ENCODE results near the gene TMEM221. TPM values are rescaled to one million over a fixed set of nuclear protein-coding genes. Genes with fewer than 3 reads are reported as not detected.

The TMEM221 gene
- total and polyA plus RNA-seq, 9 of the 15 experiments (the other 6 are each of a cell fraction or from before 2014, with no cell fraction given) = 0.06 to 0.35 TPM; not detected in 7

- BruUV-seq (replicated peaks) = no TSS peak
- TF ChIP-seq, protein P1, sequence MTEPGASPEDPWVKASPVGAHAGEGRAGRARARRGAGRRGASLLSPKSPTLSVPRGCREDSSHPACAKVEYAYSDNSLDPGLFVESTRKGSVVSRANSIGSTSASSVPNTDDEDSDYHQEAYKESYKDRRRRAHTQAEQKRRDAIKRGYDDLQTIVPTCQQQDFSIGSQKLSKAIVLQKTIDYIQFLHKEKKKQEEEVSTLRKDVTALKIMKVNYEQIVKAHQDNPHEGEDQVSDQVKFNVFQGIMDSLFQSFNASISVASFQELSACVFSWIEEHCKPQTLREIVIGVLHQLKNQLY (CRISPR knock-in tag; conservative IDR thresholded peaks at IDR 0.05) = no peak
- TF ChIP-seq NR2C1 (IDR thresholded peaks at IDR 0.05) (no peak), NR2C1 (tag; IDR thresholded peaks at IDR 0.05) (no peak), ZNF217 (CRISPR knock-in tag; IDR thresholded peaks at IDR 0.05) (no peak), POLR2A (conservative IDR thresholded peaks at IDR 0.05) (no peak), STAT5A (IDR thresholded peaks at IDR 0.05; ENCODE audit: borderline replicate concordance, low read length) (no peak), NR3C1 (CRISPR knock-in tag; IDR thresholded peaks at IDR 0.05) (no peak), POLR2AphosphoS2 (IDR thresholded peaks at IDR 0.05; ENCODE audit: low read length) (no peak), EGR1 (conservative IDR thresholded peaks at IDR 0.05) (0 out of 2 replicates have a peak, but pooled peaks have one; percentile 27), ZNF764 (CRISPR knock-in tag; IDR thresholded peaks at IDR 0.05; ENCODE audit: low read depth) (no peak), TCFL5 (CRISPR knock-in tag; conservative IDR thresholded peaks at IDR 0.05) (no peak), NRF1 (conservative IDR thresholded peaks at IDR 0.05 in 1 of 2, IDR thresholded peaks at IDR 0.05 in 1 of 2) (no peak), SETDB1 (IDR thresholded peaks at IDR 0.05; ENCODE audit: low read length) (no peak), ZNF143 (CRISPR knock-in tag; IDR thresholded peaks at IDR 0.05) (no peak), CSDE1 (IDR thresholded peaks at IDR 0.05) (no peak), ZNF263 (CRISPR knock-in tag; IDR thresholded peaks at IDR 0.05; ENCODE audit: borderline replicate concordance) (peak; percentile 42; the same call in 1 of the 2 replicates)
- TF ChIP-seq, protein P2, sequence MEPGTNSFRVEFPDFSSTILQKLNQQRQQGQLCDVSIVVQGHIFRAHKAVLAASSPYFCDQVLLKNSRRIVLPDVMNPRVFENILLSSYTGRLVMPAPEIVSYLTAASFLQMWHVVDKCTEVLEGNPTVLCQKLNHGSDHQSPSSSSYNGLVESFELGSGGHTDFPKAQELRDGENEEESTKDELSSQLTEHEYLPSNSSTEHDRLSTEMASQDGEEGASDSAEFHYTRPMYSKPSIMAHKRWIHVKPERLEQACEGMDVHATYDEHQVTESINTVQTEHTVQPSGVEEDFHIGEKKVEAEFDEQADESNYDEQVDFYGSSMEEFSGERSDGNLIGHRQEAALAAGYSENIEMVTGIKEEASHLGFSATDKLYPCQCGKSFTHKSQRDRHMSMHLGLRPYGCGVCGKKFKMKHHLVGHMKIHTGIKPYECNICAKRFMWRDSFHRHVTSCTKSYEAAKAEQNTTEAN (CRISPR knock-in tag; IDR thresholded peaks at IDR 0.05) = no peak
- TF ChIP-seq, protein P3, sequence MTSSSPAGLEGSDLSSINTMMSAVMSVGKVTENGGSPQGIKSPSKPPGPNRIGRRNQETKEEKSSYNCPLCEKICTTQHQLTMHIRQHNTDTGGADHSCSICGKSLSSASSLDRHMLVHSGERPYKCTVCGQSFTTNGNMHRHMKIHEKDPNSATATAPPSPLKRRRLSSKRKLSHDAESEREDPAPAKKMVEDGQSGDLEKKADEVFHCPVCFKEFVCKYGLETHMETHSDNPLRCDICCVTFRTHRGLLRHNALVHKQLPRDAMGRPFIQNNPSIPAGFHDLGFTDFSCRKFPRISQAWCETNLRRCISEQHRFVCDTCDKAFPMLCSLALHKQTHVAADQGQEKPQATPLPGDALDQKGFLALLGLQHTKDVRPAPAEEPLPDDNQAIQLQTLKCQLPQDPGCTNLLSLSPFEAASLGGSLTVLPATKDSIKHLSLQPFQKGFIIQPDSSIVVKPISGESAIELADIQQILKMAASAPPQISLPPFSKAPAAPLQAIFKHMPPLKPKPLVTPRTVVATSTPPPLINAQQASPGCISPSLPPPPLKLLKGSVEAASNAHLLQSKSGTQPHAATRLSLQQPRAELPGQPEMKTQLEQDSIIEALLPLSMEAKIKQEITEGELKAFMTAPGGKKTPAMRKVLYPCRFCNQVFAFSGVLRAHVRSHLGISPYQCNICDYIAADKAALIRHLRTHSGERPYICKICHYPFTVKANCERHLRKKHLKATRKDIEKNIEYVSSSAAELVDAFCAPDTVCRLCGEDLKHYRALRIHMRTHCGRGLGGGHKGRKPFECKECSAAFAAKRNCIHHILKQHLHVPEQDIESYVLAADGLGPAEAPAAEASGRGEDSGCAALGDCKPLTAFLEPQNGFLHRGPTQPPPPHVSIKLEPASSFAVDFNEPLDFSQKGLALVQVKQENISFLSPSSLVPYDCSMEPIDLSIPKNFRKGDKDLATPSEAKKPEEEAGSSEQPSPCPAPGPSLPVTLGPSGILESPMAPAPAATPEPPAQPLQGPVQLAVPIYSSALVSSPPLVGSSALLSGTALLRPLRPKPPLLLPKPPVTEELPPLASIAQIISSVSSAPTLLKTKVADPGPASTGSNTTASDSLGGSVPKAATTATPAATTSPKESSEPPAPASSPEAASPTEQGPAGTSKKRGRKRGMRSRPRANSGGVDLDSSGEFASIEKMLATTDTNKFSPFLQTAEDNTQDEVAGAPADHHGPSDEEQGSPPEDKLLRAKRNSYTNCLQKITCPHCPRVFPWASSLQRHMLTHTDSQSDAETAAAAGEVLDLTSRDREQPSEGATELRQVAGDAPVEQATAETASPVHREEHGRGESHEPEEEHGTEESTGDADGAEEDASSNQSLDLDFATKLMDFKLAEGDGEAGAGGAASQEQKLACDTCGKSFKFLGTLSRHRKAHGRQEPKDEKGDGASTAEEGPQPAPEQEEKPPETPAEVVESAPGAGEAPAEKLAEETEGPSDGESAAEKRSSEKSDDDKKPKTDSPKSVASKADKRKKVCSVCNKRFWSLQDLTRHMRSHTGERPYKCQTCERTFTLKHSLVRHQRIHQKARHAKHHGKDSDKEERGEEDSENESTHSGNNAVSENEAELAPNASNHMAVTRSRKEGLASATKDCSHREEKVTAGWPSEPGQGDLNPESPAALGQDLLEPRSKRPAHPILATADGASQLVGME (CRISPR knock-in tag; IDR thresholded peaks at IDR 0.05) = no peak
Measured at GRCh38 chr19:17404015-17404414, 44.5 kb downstream of the TMEM221 start.

More at GRCh38 chr19:17404015-17404414, 44.5 kb downstream of the TMEM221 start:
- no peaks in the 10 kb centered on the region for H3K9me3 ChIP-seq (replicated peaks; ENCODE audit: control insufficient read depth, insufficient read depth, low read depth, low read length)
- 0 out of 2 replicates have a peak, but pooled peaks cover 3% of the 10 kb centered on the region for H4K20me1 ChIP-seq (replicated peaks; ENCODE audit: control insufficient read depth, insufficient read depth, low read length)
- in situ Hi-C loops (cut with MboI) (no loop called here), intact Hi-C loops (cut with micrococcal nuclease) (no loop called here)
- no peaks in the 10 kb centered on the region for H3K9me1 ChIP-seq (ENCODE audit: control insufficient read depth, insufficient read depth, low read length)
- no peak overlapping the region for H2AFZ ChIP-seq (ENCODE audit: low read depth, low read length)
- H3K4me1 ChIP-seq (replicated peaks in 1 of 2; ENCODE audit: control insufficient read depth in 2 of 2, insufficient read depth in 2 of 2, low read length in 2 of 2) = peaks cover 16 to 40% of the 10 kb centered on the region in 2 experiments; a peak in 4 of 5 replicates
- peak overlapping the region; percentile 53 for H3K4me3 ChIP-seq
- peak; percentile 70 to 79 (median 76) for DNase-seq (ENCODE audit: extremely low read depth in 1 of 4, low spot score in 3 of 4)
- ChIA-PET CTCF (ENCODE audit: low intra/inter-chr PET ratio) (no interaction called here), POLR2A (interaction anchor here (0.6 to 1.0 kb wide), 5 partner anchors 12 to 461 kb away, joined by 3 to 4 read pairs (median 3); partner anchors contain the start of gene MVB12A)
- H3K27ac ChIP-seq (ENCODE audit: extremely low read depth, low read depth, low read length) = peak overlapping the region; percentile 69
- H3K79me2 ChIP-seq (ENCODE audit: control insufficient read depth, insufficient read depth, low read length) = peaks cover 62% of the 10 kb centered on the region
- peak; percentile 27 for ATAC-seq
- peak overlapping the region; percentile 92 for H3K4me2 ChIP-seq (ENCODE audit: insufficient read depth, low read length)
- peak; percentile 56 for FAIRE-seq
- peak overlapping the region; percentile 78 to 93 for H3K9ac ChIP-seq (ENCODE audit: insufficient read depth in 1 of 2, low read depth in 2 of 2, low read length in 2 of 2)
- H3K27me3 ChIP-seq (ENCODE audit: control insufficient read depth in 2 of 2, insufficient read depth in 2 of 2, low read length in 2 of 2) = no peaks in the 10 kb centered on the region
- H3K36me3 ChIP-seq (ENCODE audit: control insufficient read depth, insufficient read depth, low read length) = peaks cover 28% of the 10 kb centered on the region; the same call in 2 of the 3 replicates
- 0% methylated on average over 5 of the region's 6 CpGs for WGBS (ENCODE audit: insufficient coverage, low coverage, missing lambda C conversion rate)

Data from K562 (cell line).